K562 (cell line): ENCODE data around the gene RPF1. TPM values are rescaled to one million over a fixed set of nuclear protein-coding genes. Genes with fewer than 3 reads are reported as not detected.
A peak's percentile ranks its signal among the peaks of the same experiment; 100 is the strongest.

Source experiments
- ATF7 ChIP-seq: fragments of 450-650 bp; IDR thresholded peaks from 2 replicates; pipeline ENCODE4 v1.7.1; 2014; ENCODE audit warnings: mild to moderate bottlenecking, moderate library complexity
- CBFA2T3 ChIP-seq: fragments of 450-650 bp; IDR thresholded peaks from 2 replicates; pipeline ENCODE4 v1.6.1; 2017
- CC2D1A ChIP-seq: fragments of 450-650 bp; IDR thresholded peaks from 2 replicates; pipeline ENCODE4 v1.6.1; 2017; ENCODE audit warnings: mild to moderate bottlenecking
- ELF4 ChIP-seq: fragments of 450-650 bp; formaldehyde crosslinking; IDR thresholded peaks from 2 replicates; pipeline ENCODE4 v1.4.0; 2022; ENCODE audit warnings: missing genetic modification characterization
- KHSRP ChIP-seq: fragments of 450-650 bp; IDR thresholded peaks from 2 replicates; pipeline ENCODE4 v1.6.1; 2017
- MTA2 ChIP-seq: fragments of 450-650 bp; IDR thresholded peaks from 2 replicates; pipeline ENCODE4 v1.6.1; 2016; ENCODE audit warnings: low read depth
- SIN3B ChIP-seq: fragments of 450-650 bp; IDR thresholded peaks from 2 replicates; pipeline ENCODE4 v1.6.1; 2017; ENCODE audit warnings: low read depth, mild to moderate bottlenecking, moderate library complexity
- TOE1 ChIP-seq, 2 experiments: fragments of 450-650 bp in 1 of 2; sonication (generic) in 1 of 2; formaldehyde crosslinking in 1 of 2; IDR thresholded peaks; 2 replicates each; pipeline versions ENCODE4 v1.7.1 to v1.8.0; 2016 to 2022; ENCODE audit warnings: borderline replicate concordance in 2 of 2, mild to moderate bottlenecking in 2 of 2, antibody characterized with exemption in 1 of 2, inconsistent platforms in 1 of 2, low read depth in 1 of 2, missing genetic modification reagents in 1 of 2, moderate library complexity in 1 of 2
- U2AF1 ChIP-seq: fragments of 200-400 bp; formaldehyde crosslinking; optimal IDR thresholded peaks from 2 replicates; pipeline ENCODE3; 2017; ENCODE audit warnings: mild to moderate bottlenecking, low read depth, low read length, moderate library complexity
- ZNF124 ChIP-seq: sonication (generic); formaldehyde crosslinking; IDR thresholded peaks from 2 replicates; pipeline ENCODE4 v1.8.1; 2022; ENCODE audit warnings: missing genetic modification reagents
- ZNF174 ChIP-seq: fragments of 250-450 bp; sonication (Bioruptor Pico); IDR thresholded peaks from 2 replicates; pipeline ENCODE4 v1.4.0; 2020; ENCODE audit warnings: mild to moderate bottlenecking
- ZNF324 ChIP-seq: fragments of 250-450 bp; sonication (Bioruptor Pico); IDR thresholded peaks from 2 replicates; pipeline ENCODE4 v1.4.0; 2020; ENCODE audit warnings: mild to moderate bottlenecking
- ZNF41 ChIP-seq: fragments of 250-450 bp; sonication (Bioruptor Pico); conservative IDR thresholded peaks from 2 replicates; pipeline ENCODE4 v1.4.0; 2020; ENCODE audit warnings: mild to moderate bottlenecking
- ZNF551 ChIP-seq: fragments of 250-450 bp; sonication (Bioruptor Pico); IDR thresholded peaks from 2 replicates; pipeline ENCODE4 v1.5.0; 2021; ENCODE audit warnings: mild to moderate bottlenecking, moderate library complexity
- ZNF589 ChIP-seq: fragments of 200-800 bp; sonication (Bioruptor generic); IDR thresholded peaks from 2 replicates; pipeline ENCODE4 v1.6.1; 2016; ENCODE audit warnings: low read depth, missing genetic modification characterization, missing compliant biosample characterization
- ZSCAN32 ChIP-seq: fragments of 450-650 bp; formaldehyde crosslinking; IDR thresholded peaks from 2 replicates; pipeline ENCODE4 v1.4.0; 2020; ENCODE audit warnings: mild to moderate bottlenecking, moderate library complexity
- polyA plus RNA-seq, 8 experiments: library from polyadenylated mRNA; depleted of rRNA in 4 of 8; stranded (reverse) in 5 of 8; unstranded in 3 of 8; fragments of >200 nt; fragmentation: Nextera tagmentation in 2 of 8; fragmentation: Illumina TruSeq in 1 of 8; extraction: Ambion mirVana in 2 of 8; extraction: Trizol in 1 of 8; gene quantifications; 2 replicates each; pipeline versions ENCODE4 v1.2.1 to v1.2.3, GENCODE V29; 2011 to 2014; ENCODE audit warnings: inconsistent platforms in 1 of 8, missing spikeins in 1 of 8
- total RNA-seq, 7 experiments: library from RNA; depleted of rRNA in 6 of 7; stranded (reverse); fragments of >200 nt in 6 of 7; fragmentation: Illumina TruSeq in 2 of 7; extraction: Trizol in 2 of 7; gene quantifications; 2 replicates each; pipeline versions ENCODE4 v1.2.1 to v1.2.3, GENCODE V29; 2011 to 2021; ENCODE audit warnings: low replicate concordance in 1 of 7
- TF ChIP-seq, protein P1 (sequence below): fragments of 450-650 bp; IDR thresholded peaks from 2 replicates; pipeline ENCODE4 v1.7.1; 2018; ENCODE audit warnings: mild to moderate bottlenecking, low read depth; ENCODE audit not compliant: partially characterized antibody
- TF ChIP-seq, protein P2 (sequence below): fragments of 450-650 bp; formaldehyde crosslinking; IDR thresholded peaks from 2 replicates; pipeline ENCODE4 v1.4.0; 2022; ENCODE audit warnings: missing genetic modification characterization

The RPF1 gene
- total and polyA plus RNA-seq, 9 of the 15 experiments (the other 6 are each of a cell fraction or from before 2014, with no cell fraction given): 52.4 to 156 (median 90.2) TPM

DNA sequence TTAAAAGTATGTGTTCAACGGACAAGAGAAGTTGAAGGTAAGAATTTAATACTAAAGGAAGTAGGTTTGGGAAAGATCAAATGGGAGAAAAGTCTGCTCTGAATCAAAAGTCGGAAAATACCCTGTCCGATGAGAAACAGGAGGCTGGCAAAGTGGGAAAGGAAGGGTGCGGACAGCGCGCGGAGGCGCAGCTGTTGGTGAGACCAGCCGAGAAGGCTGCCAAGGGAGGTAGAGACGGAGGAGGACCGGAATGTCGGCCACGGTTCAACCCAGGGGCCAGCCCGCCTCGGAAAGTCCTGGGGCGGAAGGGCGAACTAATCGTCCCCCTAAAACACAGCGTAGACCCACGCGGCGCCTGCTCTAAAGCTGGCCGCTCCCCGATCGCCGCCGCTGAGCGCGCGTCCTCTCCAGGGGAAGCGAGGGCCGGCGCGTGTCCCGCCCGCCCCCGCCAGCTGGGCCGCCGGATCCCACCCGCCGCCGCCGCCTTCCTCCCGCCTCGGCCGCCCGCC is 26.5 kb downstream of the RPF1 start (continued):
- TF ChIP-seq, protein P1, sequence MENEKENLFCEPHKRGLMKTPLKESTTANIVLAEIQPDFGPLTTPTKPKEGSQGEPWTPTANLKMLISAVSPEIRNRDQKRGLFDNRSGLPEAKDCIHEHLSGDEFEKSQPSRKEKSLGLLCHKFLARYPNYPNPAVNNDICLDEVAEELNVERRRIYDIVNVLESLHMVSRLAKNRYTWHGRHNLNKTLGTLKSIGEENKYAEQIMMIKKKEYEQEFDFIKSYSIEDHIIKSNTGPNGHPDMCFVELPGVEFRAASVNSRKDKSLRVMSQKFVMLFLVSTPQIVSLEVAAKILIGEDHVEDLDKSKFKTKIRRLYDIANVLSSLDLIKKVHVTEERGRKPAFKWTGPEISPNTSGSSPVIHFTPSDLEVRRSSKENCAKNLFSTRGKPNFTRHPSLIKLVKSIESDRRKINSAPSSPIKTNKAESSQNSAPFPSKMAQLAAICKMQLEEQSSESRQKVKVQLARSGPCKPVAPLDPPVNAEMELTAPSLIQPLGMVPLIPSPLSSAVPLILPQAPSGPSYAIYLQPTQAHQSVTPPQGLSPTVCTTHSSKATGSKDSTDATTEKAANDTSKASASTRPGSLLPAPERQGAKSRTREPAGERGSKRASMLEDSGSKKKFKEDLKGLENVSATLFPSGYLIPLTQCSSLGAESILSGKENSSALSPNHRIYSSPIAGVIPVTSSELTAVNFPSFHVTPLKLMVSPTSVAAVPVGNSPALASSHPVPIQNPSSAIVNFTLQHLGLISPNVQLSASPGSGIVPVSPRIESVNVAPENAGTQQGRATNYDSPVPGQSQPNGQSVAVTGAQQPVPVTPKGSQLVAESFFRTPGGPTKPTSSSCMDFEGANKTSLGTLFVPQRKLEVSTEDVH: no peak
- TF ChIP-seq TOE1 (IDR thresholded peaks at IDR 0.05; ENCODE audit: borderline replicate concordance): no peak
- TF ChIP-seq TOE1 (CRISPR knock-in tag; IDR thresholded peaks at IDR 0.05; ENCODE audit: borderline replicate concordance, low read depth): no peak
- 0 out of 2 replicates have a peak, but pooled peaks have one; percentile 20 for TF ChIP-seq ZNF324 (CRISPR knock-in tag)
- no peak for TF ChIP-seq ELF4
- no peak for TF ChIP-seq ATF7
- no peak for TF ChIP-seq ZNF589 (CRISPR knock-in tag)
- TF ChIP-seq ZNF551 (CRISPR knock-in tag): no peak
- no peak for TF ChIP-seq ZSCAN32
- no peak for TF ChIP-seq ZNF124 (CRISPR knock-in tag)
- TF ChIP-seq CC2D1A: no peak
- TF ChIP-seq KHSRP: no peak
- 0 out of 2 replicates have a peak, but pooled peaks have one; percentile 39 for TF ChIP-seq SIN3B
- TF ChIP-seq CBFA2T3: no peak
- TF ChIP-seq, protein P2, sequence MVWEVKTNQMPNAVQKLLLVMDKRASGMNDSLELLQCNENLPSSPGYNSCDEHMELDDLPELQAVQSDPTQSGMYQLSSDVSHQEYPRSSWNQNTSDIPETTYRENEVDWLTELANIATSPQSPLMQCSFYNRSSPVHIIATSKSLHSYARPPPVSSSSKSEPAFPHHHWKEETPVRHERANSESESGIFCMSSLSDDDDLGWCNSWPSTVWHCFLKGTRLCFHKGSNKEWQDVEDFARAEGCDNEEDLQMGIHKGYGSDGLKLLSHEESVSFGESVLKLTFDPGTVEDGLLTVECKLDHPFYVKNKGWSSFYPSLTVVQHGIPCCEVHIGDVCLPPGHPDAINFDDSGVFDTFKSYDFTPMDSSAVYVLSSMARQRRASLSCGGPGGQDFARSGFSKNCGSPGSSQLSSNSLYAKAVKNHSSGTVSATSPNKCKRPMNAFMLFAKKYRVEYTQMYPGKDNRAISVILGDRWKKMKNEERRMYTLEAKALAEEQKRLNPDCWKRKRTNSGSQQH (CRISPR knock-in tag): no peak
- TF ChIP-seq MTA2: no peak
- no peak for TF ChIP-seq ZNF174 (CRISPR knock-in tag)
- no peak for TF ChIP-seq ZNF41
- TF ChIP-seq U2AF1: no peak
